Liver (tissue), 9 donors: ENCODE measurements around the gene DLEC1. TPM values are rescaled to one million over a fixed set of nuclear protein-coding genes. Genes with fewer than 3 reads are reported as not detected.

ENCODE experiments used
- DNase-seq: peaks from one replicate; pipeline ENCODE4 v3.0.0-alpha.2; 2017; ENCODE audit warnings: low spot score
- H3K27ac ChIP-seq, 2 donors: one replicate each; pipeline ENCODE4 v1.7.0; 2013; ENCODE audit warnings: inconsistent platforms in 2 of 2, low read length in 2 of 2, control low read depth in 1 of 2, low read depth in 1 of 2, mild to moderate bottlenecking in 1 of 2
- H3K27me3 ChIP-seq, 4 donors: one replicate each; pipeline versions ENCODE4 v1.6.1 to v1.7.0; 2013; ENCODE audit warnings: low read length in 3 of 4, inconsistent platforms in 1 of 4, mild to moderate bottlenecking in 1 of 4, moderate library complexity in 1 of 4; ENCODE audit not compliant: control insufficient read depth in 4 of 4, insufficient read depth in 4 of 4
- H3K36me3 ChIP-seq, 4 donors: one replicate each; pipeline versions ENCODE4 v1.6.1 to v1.7.0; 2013; ENCODE audit warnings: low read length in 3 of 4, mild to moderate bottlenecking in 3 of 4, low read depth in 1 of 4, moderate library complexity in 1 of 4; ENCODE audit not compliant: control insufficient read depth in 4 of 4, insufficient read depth in 3 of 4
- H3K4me1 ChIP-seq, 4 donors: one replicate each; pipeline versions ENCODE4 v1.6.1 to v1.7.0; 2013; ENCODE audit warnings: low read length in 3 of 4, mild to moderate bottlenecking in 3 of 4, moderate library complexity in 1 of 4; ENCODE audit not compliant: control insufficient read depth in 4 of 4, insufficient read depth in 4 of 4
- H3K4me3 ChIP-seq, 3 donors: one replicate each; pipeline versions ENCODE4 v1.6.1 to v1.7.0; 2013; ENCODE audit warnings: low read length in 3 of 3, control low read depth in 1 of 3, low read depth in 1 of 3, mild to moderate bottlenecking in 1 of 3
- H3K9ac ChIP-seq, 2 donors: one replicate each; pipeline ENCODE4 v1.7.0; 2013; ENCODE audit warnings: low read length in 2 of 2, mild to moderate bottlenecking in 2 of 2, moderate library complexity in 2 of 2, control low read depth in 1 of 2, low read depth in 1 of 2
- H3K9me3 ChIP-seq, 4 donors: one replicate each; pipeline versions ENCODE4 v1.6.1 to v1.7.0; 2013; ENCODE audit warnings: low read length in 3 of 4; ENCODE audit not compliant: control insufficient read depth in 4 of 4
- EGR1 ChIP-seq, 2 donors: IDR thresholded peaks; 2 replicates each; pipeline ENCODE4 v1.6.1; 2016 to 2018; ENCODE audit warnings: antibody characterized with exemption in 2 of 2, low read depth in 2 of 2
- FOXA1 ChIP-seq: IDR thresholded peaks from 2 replicates; pipeline ENCODE4 v1.6.1; 2016; ENCODE audit warnings: antibody characterized with exemption
- FOXA2 ChIP-seq: IDR thresholded peaks from 2 replicates; pipeline ENCODE4 v1.6.1; 2016; ENCODE audit warnings: antibody characterized with exemption
- GABPA ChIP-seq, 2 donors: IDR thresholded peaks in 1 of 2; conservative IDR thresholded peaks in 1 of 2; 2 replicates each; pipeline ENCODE4 v1.6.1; 2016; ENCODE audit warnings: antibody characterized with exemption in 2 of 2, mild to moderate bottlenecking in 1 of 2, moderate library complexity in 1 of 2
- HNF4A ChIP-seq, 2 donors: conservative IDR thresholded peaks; 2 replicates each; pipeline ENCODE4 v1.6.1; 2016; ENCODE audit warnings: antibody characterized with exemption in 2 of 2, mild to moderate bottlenecking in 2 of 2
- HNF4G ChIP-seq: IDR thresholded peaks from 2 replicates; pipeline ENCODE4 v1.6.1; 2016; ENCODE audit warnings: antibody characterized with exemption
- JUND ChIP-seq, 2 donors: IDR thresholded peaks; 2 replicates each; pipeline ENCODE4 v1.6.1; 2016; ENCODE audit warnings: antibody characterized with exemption in 2 of 2
- NR2F2 ChIP-seq: IDR thresholded peaks from 2 replicates; pipeline ENCODE4 v1.6.1; 2016; ENCODE audit warnings: antibody characterized with exemption
- RXRA ChIP-seq, 2 donors: IDR thresholded peaks; 2 replicates each; pipeline ENCODE4 v1.6.1; 2017 to 2018; ENCODE audit warnings: antibody characterized with exemption in 2 of 2, mild to moderate bottlenecking in 1 of 2
- SP1 ChIP-seq: IDR thresholded peaks from 2 replicates; pipeline ENCODE4 v1.6.1; 2018; ENCODE audit warnings: antibody characterized with exemption, mild to moderate bottlenecking
- TAF1 ChIP-seq: conservative IDR thresholded peaks from 2 replicates; pipeline ENCODE4 v1.6.1; 2016; ENCODE audit warnings: antibody characterized with exemption, mild to moderate bottlenecking
- YY1 ChIP-seq: IDR thresholded peaks from 2 replicates; pipeline ENCODE4 v1.6.1; 2016; ENCODE audit warnings: antibody characterized with exemption, mild to moderate bottlenecking
- WGBS: extraction: QIAGEN DNeasy Blood & Tissue Kit; methylation state at CpG from one replicate; pipeline ENCODE4 v1.1.7; 2013; 5-methylcytosine and 5-hydroxymethylcytosine counted together
- polyA plus RNA-seq, 2 donors: library from polyadenylated mRNA; stranded (reverse) in 1 of 2; unstranded in 1 of 2; fragments of 200-250 nt in 1 of 2; fragments of >200 nt in 1 of 2; fragmentation: Nextera tagmentation in 1 of 2; extraction: Ambion mirVana in 1 of 2; gene quantifications; one replicate each; pipeline versions ENCODE4 v1.2.1 to v1.2.3, GENCODE V29; 2013 to 2015
- total RNA-seq, 2 donors: library from RNA; depleted of rRNA; stranded (reverse); fragments of >200 nt; gene quantifications; one replicate each; pipeline ENCODE4 v1.2.3, GENCODE V29; 2014
- TF ChIP-seq, protein P1 (sequence below): IDR thresholded peaks from 2 replicates; pipeline ENCODE4 v1.6.1; 2016; ENCODE audit warnings: antibody characterized with exemption
- TF ChIP-seq, protein P2 (sequence below): fragments of 150-350 bp; IDR thresholded peaks from 2 replicates; pipeline ENCODE4 v1.5.1; 2017; ENCODE audit warnings: improper control_type of control experiment, low read depth, low read length; ENCODE audit not compliant: missing input control
- TF ChIP-seq, protein P3 (sequence below): IDR thresholded peaks from 2 replicates; pipeline ENCODE4 v1.6.1; 2016; ENCODE audit warnings: antibody characterized with exemption
- TF ChIP-seq, protein P4 (sequence below): IDR thresholded peaks from 2 replicates; pipeline ENCODE4 v1.6.1; 2016; ENCODE audit warnings: antibody characterized with exemption
- donor health status: healthy.
- donor health status: healthy.
- donor health status: healthy.
- donor health status: healthy.
- donor health status: healthy.

Gene DLEC1
- total and polyA plus RNA-seq, 4 donors, result 0.09 to 0.63 (median 0.30) TPM

DNA sequence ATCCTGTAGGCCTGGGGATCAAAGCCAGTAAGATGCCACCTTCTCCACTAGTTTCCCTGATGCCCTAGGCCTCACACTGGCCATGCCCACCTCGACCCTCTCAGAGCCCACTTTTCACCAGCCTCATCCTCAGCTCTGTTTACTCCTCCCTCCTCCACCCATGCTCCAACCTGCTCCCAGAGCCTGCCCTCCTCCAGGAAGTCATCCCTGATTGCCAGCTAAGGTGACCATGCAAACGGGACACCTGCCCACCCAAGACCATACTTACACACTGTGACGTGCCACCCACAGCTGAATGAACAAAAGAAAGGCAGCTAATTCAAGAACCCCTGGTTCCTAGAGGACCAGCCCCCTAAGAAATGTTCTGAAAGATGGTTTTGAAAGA is 18.7 kb upstream of the DLEC1 start:
- Histone ChIP-seq H3K9me3 (peaks cover 0 to 2% (median 0%) of the 10 kb centered on the region in 4 donors), H3K36me3 (peaks cover 4 to 15% (median 9%) of the 10 kb centered on the region in 4 donors), H3K4me1 (peaks cover 0 to 22% (median 10%) of the 10 kb centered on the region in 4 donors), H3K27ac (no peak overlapping the region), H3K4me3 (no peak overlapping the region), H3K9ac (no peak overlapping the region), H3K27me3 (no peaks in the 10 kb centered on the region)
- TF ChIP-seq YY1, result no peak
- TF ChIP-seq, protein P1, sequence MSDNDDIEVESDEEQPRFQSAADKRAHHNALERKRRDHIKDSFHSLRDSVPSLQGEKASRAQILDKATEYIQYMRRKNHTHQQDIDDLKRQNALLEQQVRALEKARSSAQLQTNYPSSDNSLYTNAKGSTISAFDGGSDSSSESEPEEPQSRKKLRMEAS, result no peak
- TF ChIP-seq, protein P2, sequence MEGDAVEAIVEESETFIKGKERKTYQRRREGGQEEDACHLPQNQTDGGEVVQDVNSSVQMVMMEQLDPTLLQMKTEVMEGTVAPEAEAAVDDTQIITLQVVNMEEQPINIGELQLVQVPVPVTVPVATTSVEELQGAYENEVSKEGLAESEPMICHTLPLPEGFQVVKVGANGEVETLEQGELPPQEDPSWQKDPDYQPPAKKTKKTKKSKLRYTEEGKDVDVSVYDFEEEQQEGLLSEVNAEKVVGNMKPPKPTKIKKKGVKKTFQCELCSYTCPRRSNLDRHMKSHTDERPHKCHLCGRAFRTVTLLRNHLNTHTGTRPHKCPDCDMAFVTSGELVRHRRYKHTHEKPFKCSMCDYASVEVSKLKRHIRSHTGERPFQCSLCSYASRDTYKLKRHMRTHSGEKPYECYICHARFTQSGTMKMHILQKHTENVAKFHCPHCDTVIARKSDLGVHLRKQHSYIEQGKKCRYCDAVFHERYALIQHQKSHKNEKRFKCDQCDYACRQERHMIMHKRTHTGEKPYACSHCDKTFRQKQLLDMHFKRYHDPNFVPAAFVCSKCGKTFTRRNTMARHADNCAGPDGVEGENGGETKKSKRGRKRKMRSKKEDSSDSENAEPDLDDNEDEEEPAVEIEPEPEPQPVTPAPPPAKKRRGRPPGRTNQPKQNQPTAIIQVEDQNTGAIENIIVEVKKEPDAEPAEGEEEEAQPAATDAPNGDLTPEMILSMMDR, result no peak
- no peak for TF ChIP-seq NR2F2
- no peak for TF ChIP-seq RXRA (IDR thresholded peaks at IDR 0.05)
- no peak for TF ChIP-seq SP1
- no peak for DNase-seq
- WGBS, result 80% methylated on average over 3 of the region's 3 CpGs

DNA sequence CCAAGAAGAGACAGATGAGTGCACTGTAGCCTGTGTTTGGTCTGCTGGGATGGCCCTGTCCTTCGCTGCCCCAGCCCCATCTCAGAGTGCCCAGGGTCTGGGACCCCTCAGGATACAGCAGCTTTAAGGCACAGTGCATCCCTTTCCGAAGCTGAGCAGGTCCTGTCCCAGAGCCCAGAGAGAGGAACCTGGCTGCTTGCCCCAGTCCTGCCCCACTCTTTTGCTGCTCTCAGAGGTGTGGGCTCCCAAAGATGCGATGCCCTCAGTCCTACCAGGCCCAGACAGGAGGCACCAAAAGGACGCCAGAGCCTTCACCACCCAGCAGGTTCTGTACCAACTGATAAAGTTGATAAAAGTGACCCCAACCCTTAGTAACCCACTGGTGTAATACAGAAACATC is 17.8 kb upstream of the DLEC1 start:
- Histone ChIP-seq H3K27me3 (no peaks in the 10 kb centered on the region), H3K27ac (no peak overlapping the region), H3K9ac (no peak overlapping the region), H3K36me3 (peaks cover 2 to 9% (median 5%) of the 10 kb centered on the region in 4 donors), H3K4me3 (no peak overlapping the region), H3K9me3 (peaks cover 0 to under 1% (median 0%) of the 10 kb centered on the region in 4 donors), H3K4me1 (peaks cover 0 to 28% (median 13%) of the 10 kb centered on the region in 4 donors)
- no peak for TF ChIP-seq NR2F2
- TF ChIP-seq, protein P3, sequence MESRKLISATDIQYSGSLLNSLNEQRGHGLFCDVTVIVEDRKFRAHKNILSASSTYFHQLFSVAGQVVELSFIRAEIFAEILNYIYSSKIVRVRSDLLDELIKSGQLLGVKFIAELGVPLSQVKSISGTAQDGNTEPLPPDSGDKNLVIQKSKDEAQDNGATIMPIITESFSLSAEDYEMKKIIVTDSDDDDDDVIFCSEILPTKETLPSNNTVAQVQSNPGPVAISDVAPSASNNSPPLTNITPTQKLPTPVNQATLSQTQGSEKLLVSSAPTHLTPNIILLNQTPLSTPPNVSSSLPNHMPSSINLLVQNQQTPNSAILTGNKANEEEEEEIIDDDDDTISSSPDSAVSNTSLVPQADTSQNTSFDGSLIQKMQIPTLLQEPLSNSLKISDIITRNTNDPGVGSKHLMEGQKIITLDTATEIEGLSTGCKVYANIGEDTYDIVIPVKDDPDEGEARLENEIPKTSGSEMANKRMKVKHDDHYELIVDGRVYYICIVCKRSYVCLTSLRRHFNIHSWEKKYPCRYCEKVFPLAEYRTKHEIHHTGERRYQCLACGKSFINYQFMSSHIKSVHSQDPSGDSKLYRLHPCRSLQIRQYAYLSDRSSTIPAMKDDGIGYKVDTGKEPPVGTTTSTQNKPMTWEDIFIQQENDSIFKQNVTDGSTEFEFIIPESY, result no peak
- TF ChIP-seq, protein P2, result no peak
- no peak for TF ChIP-seq TAF1
- TF ChIP-seq FOXA1, result no peak
- no peak for TF ChIP-seq EGR1 (IDR thresholded peaks at IDR 0.05; ENCODE audit: low read depth in 2 of 2)
- TF ChIP-seq, protein P1, result no peak
- TF ChIP-seq, protein P4, sequence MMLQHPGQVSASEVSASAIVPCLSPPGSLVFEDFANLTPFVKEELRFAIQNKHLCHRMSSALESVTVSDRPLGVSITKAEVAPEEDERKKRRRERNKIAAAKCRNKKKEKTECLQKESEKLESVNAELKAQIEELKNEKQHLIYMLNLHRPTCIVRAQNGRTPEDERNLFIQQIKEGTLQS, result no peak
- no peak for TF ChIP-seq HNF4G
- no peak for TF ChIP-seq JUND (IDR thresholded peaks at IDR 0.05)
- TF ChIP-seq YY1, result no peak
- no peak for TF ChIP-seq GABPA (IDR thresholded peaks at IDR 0.05 in 1 of 2, conservative IDR thresholded peaks at IDR 0.05 in 1 of 2)
- TF ChIP-seq RXRA (IDR thresholded peaks at IDR 0.05), result no peak
- no peak for TF ChIP-seq SP1
- TF ChIP-seq HNF4A (conservative IDR thresholded peaks at IDR 0.05), result no peak
- TF ChIP-seq FOXA2, result no peak
- DNase-seq, result no peak
- WGBS, result 95% methylated on average over 4 of the region's 4 CpGs
